A549 (cell line): Measurements from ENCODE around the gene HERC4.

ENCODE experiments used
- CTCF ChIP-seq: fragments of >200 bp; sonication (Bioruptor Twin); formaldehyde crosslinking; IDR thresholded peaks from 3 replicates; pipeline ENCODE4 v1.5.1; 2016
- KDM1A ChIP-seq: fragments of 200-600 bp; sonication (generic); IDR thresholded peaks from 2 replicates; pipeline ENCODE4 v1.6.1; 2016; ENCODE audit warnings: low read depth, mild to moderate bottlenecking
- MAX ChIP-seq: IDR thresholded peaks from 2 replicates; pipeline ENCODE4 v1.6.1; 2012
- POLR2A ChIP-seq: IDR thresholded peaks from 2 replicates; pipeline ENCODE4 v1.6.1; 2012; ENCODE audit warnings: mild to moderate bottlenecking, low read length
- POLR2AphosphoS2 ChIP-seq: conservative IDR thresholded peaks from 2 replicates; pipeline ENCODE4 v1.6.1; 2012; ENCODE audit warnings: low read length, improper control_type of control experiment, inconsistent platforms
- RCOR1 ChIP-seq: fragments of 150-350 bp; IDR thresholded peaks from 2 replicates; pipeline ENCODE4 v1.6.1; 2014; ENCODE audit warnings: antibody characterized with exemption, low read length, low read depth
- REST ChIP-seq: fragments of 200-600 bp; sonication (generic); IDR thresholded peaks from 2 replicates; pipeline ENCODE4 v1.6.1; 2016; ENCODE audit warnings: antibody characterized with exemption, mild to moderate bottlenecking, moderate library complexity
- RFX5 ChIP-seq: fragments of 450-650 bp; IDR thresholded peaks from 2 replicates; pipeline ENCODE4 v1.7.1; 2014; ENCODE audit warnings: antibody characterized with exemption, mild to moderate bottlenecking, moderate library complexity
- SREBF2 ChIP-seq: fragments of 450-650 bp; IDR thresholded peaks from 2 replicates; pipeline ENCODE4 v1.6.1; 2014; ENCODE audit warnings: mild to moderate bottlenecking, moderate library complexity
- TP53 ChIP-seq: fragments of 250-450 bp; sonication (Bioruptor Pico); IDR thresholded peaks from 2 replicates; pipeline ENCODE4 v1.5.0; 2021; ENCODE audit warnings: mild to moderate bottlenecking, moderate library complexity

- TF ChIP-seq RFX5 = no peak
- no peak for TF ChIP-seq CTCF
- TF ChIP-seq RCOR1 = no peak
- no peak for TF ChIP-seq KDM1A
- no peak for TF ChIP-seq POLR2A
- no peak for TF ChIP-seq MAX
- TF ChIP-seq REST = no peak
- no peak for TF ChIP-seq SREBF2
- no peak for TF ChIP-seq POLR2AphosphoS2
- TF ChIP-seq TP53 (CRISPR knock-in tag) = no peak
Observed at GRCh38 chr10:68052463-68052862, 22.6 kb downstream of the HERC4 start.
